HepG2 (cell line): ENCODE measurements around the gene DAPL1. TPM values are rescaled to one million over a fixed set of nuclear protein-coding genes. Genes with fewer than 3 reads are reported as not detected.

ENCODE experiments used
- ATAC-seq: fragments of 200-7000 bp; cut with Tn5 transposase; 3 replicates; pipeline ENCODE4 v1.9.1; 2020; ENCODE audit warnings: mild to moderate bottlenecking, moderate library complexity
- BruUV-seq: library from RNA; stranded (reverse); fragments of 400-500 nt; replicated peaks from 2 replicates; lab custom pipeline; 2021; lab: Mats Ljungman, UMichigan
- CTCF ChIA-PET: fragments of 300-600 bp; formaldehyde crosslinking; extraction: SDS; loops from one replicate; lab custom pipeline; 2021; ENCODE audit warnings: low total read pairs, inconsistent platforms, low intra/inter-chr PET ratio; lab: Yijun Ruan, JAX
- POLR2A ChIA-PET: fragments of 350-600 bp; sonication (Branson Sonifier 250); formaldehyde crosslinking; loops from one replicate; lab custom pipeline; 2020; ENCODE audit warnings: antibody characterized with exemption, inconsistent platforms; lab: Yijun Ruan, JAX
- DNase-seq: peaks from one replicate; pipeline ENCODE4 v3.0.0-alpha.2; 2015; ENCODE audit warnings: low spot score
- FAIRE-seq: peaks from 3 replicates; lab custom pipeline; 2011; peaks lifted over from hg19 to GRCh38; lab: Jason Lieb, UNC
- H2AFZ ChIP-seq: one replicate; pipeline ENCODE4 v1.6.1; 2011; ENCODE audit warnings: low read length, inconsistent platforms
- H3K27ac ChIP-seq: fragments of 300-600 bp; 3 replicates; pipeline ENCODE4 v1.8.0; 2011; ENCODE audit warnings: mixed run types, mild to moderate bottlenecking, mixed read lengths, low read length, inconsistent platforms; ENCODE audit not compliant: insufficient read depth; ENCODE audit errors: extremely low read length
- H3K27me3 ChIP-seq, 2 experiments: fragments of 200-600 bp in 1 of 2; 2 replicates in 1 of 2; 3 replicates in 1 of 2; pipeline versions ENCODE4 v1.6.0 to v1.8.0; 2011; ENCODE audit warnings: low read length in 2 of 2, mild to moderate bottlenecking in 2 of 2, moderate library complexity in 2 of 2, inconsistent platforms in 1 of 2; ENCODE audit not compliant: insufficient read depth in 2 of 2, control insufficient read depth in 1 of 2
- H3K36me3 ChIP-seq, 2 experiments: fragments of 200-600 bp in 1 of 2; replicated peaks in 1 of 2; 2 replicates in 1 of 2; 3 replicates in 1 of 2; pipeline versions ENCODE4 v1.5.1 to v1.8.0; 2011; ENCODE audit warnings: low read length in 2 of 2, inconsistent platforms in 1 of 2; ENCODE audit not compliant: insufficient read depth in 2 of 2, control insufficient read depth in 1 of 2
- H3K4me1 ChIP-seq: 2 replicates; pipeline ENCODE4 v1.5.1; 2012; ENCODE audit warnings: low read length, inconsistent platforms; ENCODE audit not compliant: insufficient read depth
- H3K4me2 ChIP-seq: 2 replicates; pipeline ENCODE4 v1.6.0; 2011; ENCODE audit warnings: low read depth, low read length, inconsistent platforms
- H3K4me3 ChIP-seq, 3 experiments: fragments of 200-600 bp in 1 of 3; sonication (generic), shearing (Covaris generic) in 1 of 3; replicated peaks in 1 of 3; 2 replicates each; pipeline ENCODE4 v1.5.1; 2011 to 2016; ENCODE audit warnings: low read length in 3 of 3, inconsistent platforms in 2 of 3, low read depth in 2 of 3, mild to moderate bottlenecking in 2 of 3, control low read depth in 1 of 3, mixed read lengths in 1 of 3; ENCODE audit not compliant: insufficient read depth in 1 of 3
- H3K79me2 ChIP-seq: one replicate; pipeline ENCODE4 v1.6.1; 2011; ENCODE audit warnings: low read length, inconsistent platforms; ENCODE audit not compliant: insufficient read depth
- H3K9ac ChIP-seq: 2 replicates; pipeline ENCODE4 v1.6.0; 2011; ENCODE audit warnings: mild to moderate bottlenecking, low read depth, low read length, inconsistent platforms; ENCODE audit not compliant: insufficient read depth
- H3K9me3 ChIP-seq: 2 replicates; pipeline ENCODE4 v1.5.1; 2012; ENCODE audit warnings: mild to moderate bottlenecking, low read length
- H4K20me1 ChIP-seq: 2 replicates; pipeline ENCODE4 v1.6.0; 2011; ENCODE audit warnings: inconsistent platforms, mild to moderate bottlenecking, low read length, moderate library complexity; ENCODE audit not compliant: insufficient read depth
- AGO2 ChIP-seq: fragments of 200-400 bp; formaldehyde crosslinking; optimal IDR thresholded peaks from 2 replicates; pipeline ENCODE3; 2017; ENCODE audit warnings: mild to moderate bottlenecking, low read depth, low read length, moderate library complexity
- ATM ChIP-seq: fragments of 450-650 bp; IDR thresholded peaks from 2 replicates; pipeline ENCODE4 v1.7.1; 2017; ENCODE audit warnings: mild to moderate bottlenecking, borderline replicate concordance
- HMGA1 ChIP-seq: sonication (generic); formaldehyde crosslinking; conservative IDR thresholded peaks from 2 replicates; pipeline ENCODE4 v1.4.0; 2020; ENCODE audit warnings: missing genetic modification reagents
- NR2F2 ChIP-seq: IDR thresholded peaks from 2 replicates; pipeline ENCODE4 v1.6.1; 2012; ENCODE audit warnings: low read depth, inconsistent platforms, borderline replicate concordance
- SOX13 ChIP-seq, 3 experiments: fragments of 450-650 bp in 1 of 3; sonication (generic) in 1 of 3; formaldehyde crosslinking in 1 of 3; IDR thresholded peaks in 2 of 3; conservative IDR thresholded peaks in 1 of 3; 2 replicates each; pipeline versions ENCODE4 v1.5.0 to v1.6.1; 2016 to 2020; ENCODE audit warnings: antibody characterized with exemption in 1 of 3, mild to moderate bottlenecking in 1 of 3, missing compliant biosample characterization in 1 of 3, missing genetic modification reagents in 1 of 3, moderate library complexity in 1 of 3
- ZNF121 ChIP-seq: sonication (generic); formaldehyde crosslinking; IDR thresholded peaks from 2 replicates; pipeline ENCODE4 v1.5.0; 2020; ENCODE audit warnings: mild to moderate bottlenecking, missing genetic modification reagents
- ZSCAN20 ChIP-seq: sonication (generic); formaldehyde crosslinking; IDR thresholded peaks from 2 replicates; pipeline ENCODE4 v1.4.0; 2020; ENCODE audit warnings: missing genetic modification reagents, mild to moderate bottlenecking, borderline replicate concordance
- WGBS: methylation state at CpG from one replicate; pipeline ENCODE4 v1.1.6; 2017; ENCODE audit warnings: low lambda C conversion rate; 5-methylcytosine and 5-hydroxymethylcytosine counted together
- in situ Hi-C: cut with HindIII; loops from 2 replicates; pipeline ENCODE4 v1.10.0; 2017; ENCODE audit warnings: low pct_unique_long_range_greater_than_20kb; ENCODE audit not compliant: extremely low pct_ligation_motif_present
- intact Hi-C: fragments of 100-400 bp; cut with micrococcal nuclease; formaldehyde crosslinking; loops from one replicate; pipeline ENCODE4 v1.10.0; 2022; ENCODE audit not compliant: unreplicated experiment
- polyA plus RNA-seq, 8 experiments: library from polyadenylated mRNA; depleted of rRNA in 3 of 8; stranded (reverse) in 7 of 8; unstranded in 1 of 8; fragments of >200 nt; fragmentation: Illumina TruSeq in 4 of 8; extraction: Trizol in 4 of 8; gene quantifications; 2 replicates each; pipeline versions ENCODE4 v1.2.1 to v1.2.3, GENCODE V29; 2011 to 2016; ENCODE audit warnings: low read depth in 4 of 8, missing spikeins in 1 of 8, mixed read lengths in 1 of 8; ENCODE audit not compliant: insufficient read depth in 1 of 8
- total RNA-seq, 5 experiments: library from RNA; depleted of rRNA; stranded (reverse); fragments of >200 nt; fragmentation: Illumina TruSeq; extraction: Trizol; gene quantifications; 2 replicates each; pipeline ENCODE4 v1.2.3, GENCODE V29; 2016; ENCODE audit warnings: low read depth in 1 of 5
- TF ChIP-seq, protein P1 (sequence below): sonication (generic); formaldehyde crosslinking; IDR thresholded peaks from 2 replicates; pipeline ENCODE4 v1.4.0; 2020; ENCODE audit warnings: missing genetic modification reagents
- TF ChIP-seq, protein P2 (sequence below): sonication (generic); formaldehyde crosslinking; IDR thresholded peaks from 2 replicates; pipeline ENCODE4 v1.8.0; 2022; ENCODE audit warnings: mild to moderate bottlenecking, missing genetic modification reagents, moderate library complexity
- TF ChIP-seq, protein P3 (sequence below): sonication (generic); formaldehyde crosslinking; IDR thresholded peaks from 2 replicates; pipeline ENCODE4 v1.5.0; 2020; ENCODE audit warnings: mild to moderate bottlenecking, missing genetic modification reagents

Gene DAPL1
- total and polyA plus RNA-seq, 2 of the 13 experiments (the other 11 are each of a cell fraction or from before 2014, with no cell fraction given) = not detected

DNA sequence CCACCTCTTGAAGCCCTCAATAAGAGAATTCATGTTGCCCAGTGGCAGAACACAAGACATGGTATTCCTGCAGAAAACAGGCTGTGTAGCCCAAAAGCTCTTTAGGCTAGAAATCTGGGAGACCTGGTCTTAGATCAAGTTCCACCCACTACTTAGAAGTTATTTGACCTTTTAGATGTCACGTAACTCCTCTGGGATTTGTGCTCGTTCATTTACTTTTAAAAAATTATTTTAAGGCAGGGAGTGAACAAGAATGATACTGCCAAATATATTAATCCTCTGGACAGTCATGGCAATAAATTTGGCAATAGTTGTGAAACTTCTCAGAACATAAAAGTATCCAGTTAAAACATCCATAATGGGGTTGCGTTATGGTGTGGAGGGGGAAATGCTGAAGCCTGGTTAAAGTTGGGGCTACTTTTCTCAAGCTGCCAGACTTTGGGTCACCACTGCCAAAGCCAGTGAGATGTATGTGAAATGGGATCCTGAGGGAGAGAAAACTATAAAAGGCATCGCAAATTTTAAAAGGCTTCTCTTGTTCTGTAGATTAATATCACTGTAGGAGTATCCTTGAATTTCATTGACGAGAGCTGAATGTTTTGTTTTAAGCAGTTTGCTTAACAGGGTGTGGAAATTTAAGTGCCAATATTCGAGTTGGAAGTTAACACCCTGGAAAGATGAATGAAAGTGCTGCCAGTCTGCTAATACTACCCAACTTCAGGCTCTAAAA, 15.8 kb downstream of the DAPL1 start (continued):
- TF ChIP-seq, protein P1, sequence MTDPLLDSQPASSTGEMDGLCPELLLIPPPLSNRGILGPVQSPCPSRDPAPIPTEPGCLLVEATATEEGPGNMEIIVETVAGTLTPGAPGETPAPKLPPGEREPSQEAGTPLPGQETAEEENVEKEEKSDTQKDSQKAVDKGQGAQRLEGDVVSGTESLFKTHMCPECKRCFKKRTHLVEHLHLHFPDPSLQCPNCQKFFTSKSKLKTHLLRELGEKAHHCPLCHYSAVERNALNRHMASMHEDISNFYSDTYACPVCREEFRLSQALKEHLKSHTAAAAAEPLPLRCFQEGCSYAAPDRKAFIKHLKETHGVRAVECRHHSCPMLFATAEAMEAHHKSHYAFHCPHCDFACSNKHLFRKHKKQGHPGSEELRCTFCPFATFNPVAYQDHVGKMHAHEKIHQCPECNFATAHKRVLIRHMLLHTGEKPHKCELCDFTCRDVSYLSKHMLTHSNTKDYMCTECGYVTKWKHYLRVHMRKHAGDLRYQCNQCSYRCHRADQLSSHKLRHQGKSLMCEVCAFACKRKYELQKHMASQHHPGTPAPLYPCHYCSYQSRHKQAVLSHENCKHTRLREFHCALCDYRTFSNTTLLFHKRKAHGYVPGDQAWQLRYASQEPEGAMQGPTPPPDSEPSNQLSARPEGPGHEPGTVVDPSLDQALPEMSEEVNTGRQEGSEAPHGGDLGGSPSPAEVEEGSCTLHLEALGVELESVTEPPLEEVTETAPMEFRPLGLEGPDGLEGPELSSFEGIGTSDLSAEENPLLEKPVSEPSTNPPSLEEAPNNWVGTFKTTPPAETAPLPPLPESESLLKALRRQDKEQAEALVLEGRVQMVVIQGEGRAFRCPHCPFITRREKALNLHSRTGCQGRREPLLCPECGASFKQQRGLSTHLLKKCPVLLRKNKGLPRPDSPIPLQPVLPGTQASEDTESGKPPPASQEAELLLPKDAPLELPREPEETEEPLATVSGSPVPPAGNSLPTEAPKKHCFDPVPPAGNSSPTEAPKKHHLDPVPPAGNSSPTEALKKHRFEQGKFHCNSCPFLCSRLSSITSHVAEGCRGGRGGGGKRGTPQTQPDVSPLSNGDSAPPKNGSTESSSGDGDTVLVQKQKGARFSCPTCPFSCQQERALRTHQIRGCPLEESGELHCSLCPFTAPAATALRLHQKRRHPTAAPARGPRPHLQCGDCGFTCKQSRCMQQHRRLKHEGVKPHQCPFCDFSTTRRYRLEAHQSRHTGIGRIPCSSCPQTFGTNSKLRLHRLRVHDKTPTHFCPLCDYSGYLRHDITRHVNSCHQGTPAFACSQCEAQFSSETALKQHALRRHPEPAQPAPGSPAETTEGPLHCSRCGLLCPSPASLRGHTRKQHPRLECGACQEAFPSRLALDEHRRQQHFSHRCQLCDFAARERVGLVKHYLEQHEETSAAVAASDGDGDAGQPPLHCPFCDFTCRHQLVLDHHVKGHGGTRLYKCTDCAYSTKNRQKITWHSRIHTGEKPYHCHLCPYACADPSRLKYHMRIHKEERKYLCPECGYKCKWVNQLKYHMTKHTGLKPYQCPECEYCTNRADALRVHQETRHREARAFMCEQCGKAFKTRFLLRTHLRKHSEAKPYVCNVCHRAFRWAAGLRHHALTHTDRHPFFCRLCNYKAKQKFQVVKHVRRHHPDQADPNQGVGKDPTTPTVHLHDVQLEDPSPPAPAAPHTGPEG (CRISPR knock-in tag) = no peak
- TF ChIP-seq AGO2 (no peak), ATM (no peak), ZSCAN20 (CRISPR knock-in tag) (no peak), ZNF121 (CRISPR knock-in tag) (no peak)

DNA sequence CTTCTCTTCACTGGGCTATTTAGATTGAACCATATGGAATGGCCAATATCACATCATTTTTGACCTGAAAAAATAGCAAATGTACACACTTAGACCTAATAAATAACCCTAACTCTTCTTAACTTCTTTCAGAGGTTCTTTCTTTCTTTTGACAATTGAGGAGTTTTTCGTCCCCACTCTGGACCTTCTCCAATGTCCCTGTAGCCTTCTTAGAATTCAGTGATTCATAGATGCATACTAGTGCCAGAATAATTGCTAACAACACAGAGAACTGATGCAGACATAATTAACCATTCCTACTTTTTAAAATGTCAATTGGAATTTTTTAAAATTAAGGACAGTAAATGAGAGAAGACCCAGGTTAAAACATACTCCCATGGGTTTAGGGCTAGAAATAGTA, 20.0 kb downstream of the DAPL1 start:
- no peak overlapping the region for H3K4me2 ChIP-seq
- POLR2A ChIA-PET = no interaction called here
- peaks cover 0 to 4% of the 10 kb centered on the region in 2 experiments; a peak in 1 of 5 replicates for H3K27me3 ChIP-seq
- no peaks in the 10 kb centered on the region for H3K4me1 ChIP-seq
- H3K36me3 ChIP-seq = no peaks in the 10 kb centered on the region
- H3K27ac ChIP-seq = no peak overlapping the region
- no peak overlapping the region for H2AFZ ChIP-seq
- 2% methylated on average over 1 of the region's 1 CpG for WGBS
- in situ Hi-C loops (no loop called here), intact Hi-C loops (no loop called here)
- H3K9ac ChIP-seq = no peak overlapping the region
- ATAC-seq (no peak), FAIRE-seq (no peak), DNase-seq (no peak)
- H3K79me2 ChIP-seq = no peaks in the 10 kb centered on the region
- H3K4me3 ChIP-seq = no peak overlapping the region
- BruUV-seq = no TSS peak
- no peaks in the 10 kb centered on the region for H3K9me3 ChIP-seq
- H4K20me1 ChIP-seq = no peaks in the 10 kb centered on the region
- CTCF ChIA-PET = no interaction called here
- TF ChIP-seq HMGA1 (CRISPR knock-in tag) = no peak
- TF ChIP-seq, protein P2, sequence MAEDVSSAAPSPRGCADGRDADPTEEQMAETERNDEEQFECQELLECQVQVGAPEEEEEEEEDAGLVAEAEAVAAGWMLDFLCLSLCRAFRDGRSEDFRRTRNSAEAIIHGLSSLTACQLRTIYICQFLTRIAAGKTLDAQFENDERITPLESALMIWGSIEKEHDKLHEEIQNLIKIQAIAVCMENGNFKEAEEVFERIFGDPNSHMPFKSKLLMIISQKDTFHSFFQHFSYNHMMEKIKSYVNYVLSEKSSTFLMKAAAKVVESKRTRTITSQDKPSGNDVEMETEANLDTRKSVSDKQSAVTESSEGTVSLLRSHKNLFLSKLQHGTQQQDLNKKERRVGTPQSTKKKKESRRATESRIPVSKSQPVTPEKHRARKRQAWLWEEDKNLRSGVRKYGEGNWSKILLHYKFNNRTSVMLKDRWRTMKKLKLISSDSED = no peak
- TF ChIP-seq SOX13 (IDR thresholded peaks at IDR 0.05) = no peak
- no peak for TF ChIP-seq SOX13 (CRISPR knock-in tag; conservative IDR thresholded peaks at IDR 0.05 in 1 of 2, IDR thresholded peaks at IDR 0.05 in 1 of 2)
- TF ChIP-seq NR2F2 = no peak
- TF ChIP-seq, protein P3, sequence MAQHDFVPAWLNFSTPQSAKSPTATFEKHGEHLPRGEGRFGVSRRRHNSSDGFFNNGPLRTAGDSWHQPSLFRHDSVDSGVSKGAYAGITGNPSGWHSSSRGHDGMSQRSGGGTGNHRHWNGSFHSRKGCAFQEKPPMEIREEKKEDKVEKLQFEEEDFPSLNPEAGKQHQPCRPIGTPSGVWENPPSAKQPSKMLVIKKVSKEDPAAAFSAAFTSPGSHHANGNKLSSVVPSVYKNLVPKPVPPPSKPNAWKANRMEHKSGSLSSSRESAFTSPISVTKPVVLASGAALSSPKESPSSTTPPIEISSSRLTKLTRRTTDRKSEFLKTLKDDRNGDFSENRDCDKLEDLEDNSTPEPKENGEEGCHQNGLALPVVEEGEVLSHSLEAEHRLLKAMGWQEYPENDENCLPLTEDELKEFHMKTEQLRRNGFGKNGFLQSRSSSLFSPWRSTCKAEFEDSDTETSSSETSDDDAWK = no peak
